Esophagus muscularis mucosa (tissue), 4 donors: ENCODE results near the gene RRBP1. TPM values are rescaled to one million over a fixed set of nuclear protein-coding genes. Genes with fewer than 3 reads are reported as not detected.

ENCODE experiments used
- DNase-seq: peaks from one replicate; pipeline ENCODE4 v3.0.0-alpha.2; 2017; ENCODE audit errors: extremely low spot score
- H3K27ac ChIP-seq, 4 donors: fragments of 200-600 bp; sonication (generic); replicated peaks in 1 of 4; 1 replicate in 3 of 4; 2 replicates in 1 of 4; pipeline ENCODE4 v1.5.1; 2016 to 2019; ENCODE audit warnings: mild to moderate bottlenecking in 1 of 4
- H3K27me3 ChIP-seq, 4 donors: fragments of 200-600 bp; sonication (generic); one replicate each; pipeline versions ENCODE4 v1.5.1 to v1.6.0; 2016 to 2019
- H3K36me3 ChIP-seq, 4 donors: fragments of 200-600 bp; sonication (generic); one replicate each; pipeline ENCODE4 v1.5.1; 2016 to 2019
- H3K4me1 ChIP-seq, 4 donors: fragments of 200-600 bp; sonication (generic); one replicate each; pipeline ENCODE4 v1.5.1; 2016 to 2019
- H3K4me3 ChIP-seq, 4 donors: fragments of 200-600 bp; sonication (generic); 1 replicate in 2 of 4; 2 replicates in 2 of 4; pipeline ENCODE4 v1.5.1; 2016 to 2019; ENCODE audit warnings: mild to moderate bottlenecking in 4 of 4, moderate library complexity in 1 of 4
- H3K9me3 ChIP-seq, 4 donors: fragments of 200-600 bp; sonication (generic); 1 replicate in 3 of 4; 2 replicates in 1 of 4; pipeline ENCODE4 v1.5.1; 2016 to 2019
- CTCF ChIP-seq, 3 experiments: fragments of 200-600 bp in 2 of 3; fragments of 450-650 bp in 1 of 3; sonication (generic) in 2 of 3; IDR thresholded peaks; one replicate each; pipeline ENCODE4 v1.5.1; 2017 to 2019; ENCODE audit warnings: antibody characterized with exemption in 3 of 3, mild to moderate bottlenecking in 2 of 3, moderate library complexity in 1 of 3
- EP300 ChIP-seq: sonication (generic); formaldehyde crosslinking; IDR thresholded peaks from one replicate; pipeline ENCODE4 v1.6.1; 2017; ENCODE audit warnings: antibody characterized with exemption
- POLR2A ChIP-seq: fragments of 450-650 bp; IDR thresholded peaks from one replicate; pipeline ENCODE4 v1.6.1; 2017; ENCODE audit warnings: antibody characterized with exemption, moderate library complexity, mild to moderate bottlenecking, low read depth
- POLR2AphosphoS5 ChIP-seq, 2 donors: sonication (generic); formaldehyde crosslinking; IDR thresholded peaks; one replicate each; pipeline ENCODE4 v1.6.1; 2017; ENCODE audit warnings: antibody characterized with exemption in 2 of 2
- WGBS: methylation state at CpG from one replicate; pipeline ENCODE4 v1.1.5; 2018; 5-methylcytosine and 5-hydroxymethylcytosine counted together
- intact Hi-C: fragments of 100-400 bp; cut with DNase I; formaldehyde crosslinking; loops from one replicate; pipeline ENCODE4 v1.15.1; 2023
- total RNA-seq, 4 donors: library from RNA; depleted of rRNA; stranded (reverse); fragments of >200 nt; gene quantifications; one replicate each; pipeline versions ENCODE4 v1.1.0 to v1.2.1, GENCODE V29; 2016

RRBP1 gene
- total RNA-seq, 4 donors from 2014 or later: 61.5 to 86.6 (median 65.4) TPM

DNA sequence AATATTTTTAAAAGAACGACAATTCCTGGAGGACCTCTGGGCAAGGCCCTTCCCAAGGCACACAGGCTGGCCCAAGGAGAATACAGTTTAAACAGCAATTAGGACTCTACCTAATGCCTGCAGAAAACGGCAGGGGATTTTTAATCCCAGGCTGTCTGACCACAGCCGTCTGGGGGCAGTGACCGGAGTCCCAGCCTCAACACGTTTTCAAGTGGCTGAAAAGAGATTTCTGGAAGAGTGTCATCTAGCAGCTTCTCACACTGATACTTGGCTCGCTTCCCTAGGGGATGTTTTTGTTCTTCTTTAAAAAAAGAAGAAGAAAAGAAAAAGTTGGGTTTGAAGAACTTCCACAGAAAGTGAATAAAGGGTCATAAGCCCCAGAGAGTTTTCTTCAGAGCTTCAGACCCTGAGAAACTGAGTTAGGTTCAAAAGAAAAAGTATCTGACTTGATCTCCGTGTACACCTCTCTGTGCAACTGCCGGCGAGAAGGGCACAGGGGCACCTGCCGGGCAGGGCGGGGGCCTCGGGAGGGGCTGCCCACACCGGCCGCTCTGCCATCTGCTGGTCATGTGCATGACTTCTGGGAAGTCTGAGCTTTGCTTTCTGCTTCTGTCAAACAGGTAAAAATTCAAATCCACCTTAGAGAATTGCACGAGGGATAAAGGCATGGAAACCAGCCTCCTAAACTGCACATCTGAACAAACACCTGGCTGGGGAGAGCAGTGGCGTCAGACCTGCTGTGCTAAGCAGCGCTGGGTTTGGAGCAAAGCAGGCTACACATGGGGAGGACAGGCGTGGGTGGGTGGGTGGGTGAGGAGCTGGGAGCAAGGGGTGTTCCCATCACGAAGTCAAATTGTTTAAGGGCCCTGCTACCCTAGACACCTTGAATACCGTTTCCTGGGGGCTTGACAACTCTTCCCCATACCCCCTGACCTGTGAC, 33.0 kb downstream of the RRBP1 start:
- H3K4me3 ChIP-seq: no peak overlapping the region
- peak overlapping the region; percentile 19 to 49 (median 34) for H3K27ac ChIP-seq
- H3K36me3 ChIP-seq: peaks cover 0 to 13% (median 6%) of the 10 kb centered on the region in 4 donors
- DNase-seq: no peak
- H3K27me3 ChIP-seq: no peaks in the 10 kb centered on the region
- H3K9me3 ChIP-seq: no peaks in the 10 kb centered on the region
- 73% methylated on average over 17 of the region's 20 CpGs for WGBS
- TF ChIP-seq POLR2AphosphoS5 (IDR thresholded peaks at IDR 0.05) (no peak), CTCF (IDR thresholded peaks at IDR 0.05) (peak in 1 of 3 experiments; percentile 42)
- intact Hi-C loops: no loop called here
- H3K4me1 ChIP-seq: peaks cover 56 to 94% (median 89%) of the 10 kb centered on the region in 4 donors

GRCh38 chr20:17648315-17648646, 33.8 kb downstream of the RRBP1 start:
- peaks cover 0 to 9% (median 2%) of the 10 kb centered on the region in 4 donors for H3K36me3 ChIP-seq
- intact Hi-C loops: no loop called here
- no peak overlapping the region for H3K4me3 ChIP-seq
- peak overlapping the region in 3 of 4 donors; percentile 33 to 49 (median 35) for H3K27ac ChIP-seq
- no peak for TF ChIP-seq POLR2AphosphoS5 (IDR thresholded peaks at IDR 0.05)
- no peak for TF ChIP-seq POLR2A
- no peak for TF ChIP-seq CTCF (IDR thresholded peaks at IDR 0.05)
- H3K4me1 ChIP-seq: peaks cover 64 to 100% (median 95%) of the 10 kb centered on the region in 4 donors
- 87% methylated on average over 3 of the region's 10 CpGs for WGBS
- DNase-seq: no peak
- H3K27me3 ChIP-seq: no peaks in the 10 kb centered on the region
- no peaks in the 10 kb centered on the region for H3K9me3 ChIP-seq

DNA sequence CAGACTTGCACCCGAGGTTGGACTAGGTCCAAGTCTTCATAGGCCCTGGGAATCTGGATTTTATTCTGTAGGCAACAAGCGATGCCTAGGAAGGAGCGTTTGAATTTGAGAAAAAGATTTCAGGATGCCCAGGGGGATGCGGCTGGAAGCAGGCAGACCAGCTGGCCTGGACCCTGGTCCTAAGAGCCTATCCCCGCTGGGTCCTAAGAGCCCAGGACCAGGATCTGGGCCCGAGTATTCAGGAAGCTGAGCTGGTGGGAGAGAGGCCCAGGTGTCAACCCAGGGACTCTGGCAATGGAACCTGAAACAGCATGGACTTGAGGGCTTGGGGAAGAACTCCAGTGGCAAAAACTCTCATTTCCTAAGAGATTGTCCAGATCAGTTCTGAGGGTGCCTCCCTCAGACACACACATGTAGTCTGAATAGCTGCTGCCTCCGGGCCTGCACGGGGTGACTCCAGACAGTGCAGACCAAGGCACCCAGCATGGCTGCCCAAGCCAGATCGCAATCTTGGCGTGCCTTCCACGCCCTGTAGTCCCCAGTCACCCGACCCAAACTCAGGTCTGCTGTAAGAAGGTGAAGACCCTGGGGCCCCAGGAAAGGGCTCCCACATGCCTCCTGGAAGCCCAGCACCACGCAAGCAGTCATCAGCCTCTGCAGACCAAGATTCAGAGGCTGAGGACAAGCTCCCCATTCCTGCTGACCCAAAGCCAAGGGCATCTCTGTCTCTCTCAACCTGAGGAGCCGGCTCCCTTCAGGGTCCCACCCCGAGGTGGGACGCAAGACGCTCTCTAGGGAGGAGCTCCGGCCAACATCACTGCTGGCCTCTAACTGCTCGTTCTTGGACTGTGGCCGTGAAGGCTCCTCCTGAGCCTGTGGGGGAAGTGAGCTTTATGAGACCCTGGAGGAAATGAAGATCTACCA, 34.4 kb downstream of the RRBP1 start:
- Histone ChIP-seq H3K27me3 (no peaks in the 10 kb centered on the region), H3K9me3 (no peaks in the 10 kb centered on the region)
- WGBS: 84% methylated on average over 17 of the region's 20 CpGs

GRCh38 chr20:17646961-17647301, 35.1 kb downstream of the RRBP1 start:
- intact Hi-C loops: no loop called here
- H3K36me3 ChIP-seq: peaks cover under 1 to 10% (median 10%) of the 10 kb centered on the region in 4 donors
- no peaks in the 10 kb centered on the region for H3K9me3 ChIP-seq
- H3K27ac ChIP-seq: peak overlapping the region; percentile 50 to 72 (median 56)
- H3K27me3 ChIP-seq: no peaks in the 10 kb centered on the region
- DNase-seq: no peak
- 64% methylated on average over 5 of the region's 5 CpGs for WGBS
- no peak for TF ChIP-seq CTCF (IDR thresholded peaks at IDR 0.05)
- no peak for TF ChIP-seq POLR2A
- no peak for TF ChIP-seq POLR2AphosphoS5 (IDR thresholded peaks at IDR 0.05)
- no peak for TF ChIP-seq EP300
- peaks cover 70 to 100% (median 99%) of the 10 kb centered on the region in 4 donors for H3K4me1 ChIP-seq
- no peak overlapping the region for H3K4me3 ChIP-seq

More for the DNA sequence above, 34.4 kb downstream of the RRBP1 start:
- TF ChIP-seq POLR2A (no peak), POLR2AphosphoS5 (IDR thresholded peaks at IDR 0.05) (no peak), EP300 (no peak), CTCF (IDR thresholded peaks at IDR 0.05) (no peak)
- no peak for DNase-seq
- H3K36me3 ChIP-seq: peaks cover 0 to 9% (median 3%) of the 10 kb centered on the region in 4 donors
- no peak overlapping the region for H3K4me3 ChIP-seq
- H3K4me1 ChIP-seq: peaks cover 67 to 100% (median 98%) of the 10 kb centered on the region in 4 donors
- intact Hi-C loops: no loop called here
- peak overlapping the region; percentile 35 to 72 (median 51) for H3K27ac ChIP-seq
